GM21825 (cell line): ENCODE results near the gene CDK11A.
"Not testable (repeated sequence)": the region's sequence is repeated elsewhere in the genome, so short reads cannot be mapped to it uniquely, and the experiment has no call there.

Experiments used
- ATAC-seq: cut with Tn5 transposase; IDR thresholded peaks from one replicate; pipeline ENCODE4 v1.9.1; 2021; ENCODE audit warnings: mild to moderate bottlenecking, moderate library complexity; ENCODE audit not compliant: unreplicated experiment

CDK11A gene

GRCh38 chr1:1684031-1684681 is 40.0 kb downstream of the CDK11A start:
- no peak for ATAC-seq

DNA sequence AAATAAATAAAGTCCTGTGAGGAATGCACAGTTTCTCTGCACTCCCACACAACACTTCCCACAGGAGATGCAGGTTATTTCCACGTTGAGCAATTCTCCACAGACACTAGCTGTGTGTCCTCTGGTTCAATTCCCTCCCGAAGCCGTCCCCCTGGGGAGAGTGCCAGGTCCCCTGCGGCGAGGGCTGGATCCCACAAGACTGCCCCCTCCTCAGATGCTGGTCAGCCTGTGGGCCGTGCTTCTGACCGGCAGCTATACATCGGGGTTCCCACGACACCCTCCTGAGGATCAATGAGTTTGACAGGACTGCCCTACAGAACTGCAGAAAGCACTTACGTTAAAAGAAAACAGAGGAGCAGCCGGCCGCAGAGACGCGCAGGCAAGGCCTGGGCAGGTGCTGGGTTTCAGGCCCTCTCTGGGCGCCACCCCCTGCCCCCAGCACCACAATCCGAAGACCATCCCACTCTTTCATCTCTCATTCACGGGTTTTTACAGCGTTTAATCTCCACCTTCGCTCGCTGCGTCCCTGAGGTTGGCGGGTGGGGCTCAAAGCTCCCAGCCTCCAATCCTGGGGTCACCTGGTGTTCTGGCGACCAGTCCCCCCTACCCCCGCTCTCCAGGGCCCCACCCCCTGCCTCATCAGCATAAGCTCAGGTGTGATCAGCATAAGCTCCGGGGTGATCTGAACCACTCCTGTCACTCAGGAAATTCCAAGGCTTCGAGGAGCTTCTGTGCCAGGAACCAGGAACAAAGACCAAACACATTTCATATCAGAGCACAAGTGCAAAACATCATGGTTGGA is 40.9 kb downstream of the CDK11A start:
- ATAC-seq, result no peak

GRCh38 chr1:1680912-1681273 is 43.3 kb downstream of the CDK11A start:
- no peak for ATAC-seq

DNA sequence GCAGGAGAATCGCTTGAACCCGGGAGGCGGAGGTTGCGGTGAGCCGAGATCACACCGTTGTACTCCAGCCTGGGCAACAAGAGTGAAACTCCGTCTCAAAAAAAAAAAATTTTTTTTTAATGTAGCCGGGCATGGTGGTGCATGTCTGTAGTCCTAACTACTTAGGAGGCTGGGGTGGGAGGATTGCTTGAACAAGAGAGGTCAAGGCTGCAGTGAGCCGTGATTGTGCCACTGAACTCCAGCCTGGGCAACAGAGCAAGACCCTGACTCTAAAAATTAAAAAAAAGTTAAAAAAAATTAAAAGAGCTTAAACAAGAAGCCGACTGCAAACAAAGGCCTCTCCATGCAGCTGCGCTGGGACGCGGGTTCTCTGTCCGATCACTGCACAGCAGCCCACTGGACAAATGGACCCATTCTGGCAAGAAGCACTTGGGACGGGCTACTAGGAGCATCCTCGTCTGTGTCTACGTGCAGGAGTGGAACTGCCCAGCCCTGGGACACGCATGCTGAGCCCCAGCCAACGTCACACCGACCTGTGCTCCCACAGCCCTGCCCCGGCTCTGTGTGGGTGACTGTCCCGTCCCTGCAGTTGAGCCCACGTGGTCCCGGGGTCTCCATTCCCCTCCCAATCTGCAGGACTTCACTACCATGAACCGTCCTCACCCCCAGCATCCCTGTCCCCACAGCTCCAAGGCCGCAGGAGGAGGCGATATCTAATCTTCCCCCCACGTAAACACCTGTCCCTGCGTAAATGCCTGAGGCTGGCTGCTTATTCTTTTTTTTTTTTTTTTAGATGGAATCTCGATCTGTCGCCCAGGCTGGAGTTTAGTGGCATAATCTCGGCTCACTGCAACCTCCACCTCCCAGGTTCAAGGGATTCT is 43.9 kb downstream of the CDK11A start:
- ATAC-seq, result no peak

DNA sequence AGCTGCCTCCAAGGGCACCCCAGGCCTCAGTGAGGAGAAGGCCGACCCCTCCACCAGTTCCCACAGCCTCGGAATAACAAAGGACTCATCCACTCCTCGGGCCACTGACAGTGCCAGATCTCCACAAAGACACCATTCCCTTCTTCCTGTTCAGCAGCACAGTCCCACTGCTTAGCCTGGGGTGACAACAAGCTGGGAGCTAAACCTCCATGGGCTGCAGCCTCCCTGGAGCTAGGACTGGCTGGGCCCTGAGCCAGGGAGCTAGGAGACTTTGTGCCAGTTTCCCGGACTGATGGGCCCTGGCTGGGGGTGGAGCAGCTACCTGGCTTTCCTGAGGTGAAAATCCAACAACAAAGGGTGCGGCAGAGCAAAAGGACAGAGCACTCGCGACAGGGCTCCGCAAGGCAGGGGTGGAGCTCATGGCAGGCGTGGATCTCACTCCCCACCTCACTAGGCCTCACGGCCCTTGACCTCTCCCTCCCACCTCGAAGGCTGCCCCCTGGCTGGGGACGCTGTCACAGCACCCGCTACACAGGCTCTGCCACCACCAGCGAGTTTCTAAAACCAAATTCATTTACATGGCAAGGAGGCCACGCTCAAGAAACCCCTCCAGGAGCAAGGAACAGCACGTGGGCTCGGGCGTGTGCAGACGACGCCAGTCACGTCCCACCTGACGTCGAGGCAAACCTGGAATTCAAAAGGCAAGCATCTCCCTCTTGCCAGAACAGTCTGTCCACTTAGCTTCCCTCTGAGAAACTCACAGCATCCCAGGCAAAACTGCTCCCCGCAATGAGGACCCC is 45.4 kb downstream of the CDK11A start:
- no peak for ATAC-seq

GRCh38 chr1:1677718-1678580 is 46.2 kb downstream of the CDK11A start:
- ATAC-seq, result peak; percentile 69

DNA sequence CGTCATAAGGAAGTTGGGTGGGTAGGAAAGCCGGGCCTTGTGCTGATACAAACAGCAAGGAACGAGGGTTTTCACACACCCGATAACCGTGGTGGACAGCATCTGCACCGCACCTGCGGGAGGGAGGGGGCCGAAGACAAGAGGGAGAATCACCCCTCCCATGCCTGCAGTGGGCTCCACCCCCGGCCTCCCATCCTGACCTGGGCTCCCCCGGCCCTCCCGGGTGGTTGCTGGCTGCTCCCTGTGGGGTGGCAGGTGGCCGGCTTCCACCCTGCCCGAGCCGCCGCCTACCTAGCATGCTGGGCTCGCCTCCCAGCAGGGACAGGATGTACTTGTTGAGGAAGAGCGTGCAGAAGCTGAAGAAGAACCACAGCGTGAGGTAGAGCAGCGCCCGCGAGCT is 48.1 kb downstream of the CDK11A start:
- ATAC-seq, result not testable (repeated sequence)

- not testable (repeated sequence) for ATAC-seq
Observed at GRCh38 chr1:1675218-1675617, 48.9 kb downstream of the CDK11A start.

GRCh38 chr1:1674806-1675205 is 49.4 kb downstream of the CDK11A start:
- ATAC-seq, result not testable (repeated sequence)

DNA sequence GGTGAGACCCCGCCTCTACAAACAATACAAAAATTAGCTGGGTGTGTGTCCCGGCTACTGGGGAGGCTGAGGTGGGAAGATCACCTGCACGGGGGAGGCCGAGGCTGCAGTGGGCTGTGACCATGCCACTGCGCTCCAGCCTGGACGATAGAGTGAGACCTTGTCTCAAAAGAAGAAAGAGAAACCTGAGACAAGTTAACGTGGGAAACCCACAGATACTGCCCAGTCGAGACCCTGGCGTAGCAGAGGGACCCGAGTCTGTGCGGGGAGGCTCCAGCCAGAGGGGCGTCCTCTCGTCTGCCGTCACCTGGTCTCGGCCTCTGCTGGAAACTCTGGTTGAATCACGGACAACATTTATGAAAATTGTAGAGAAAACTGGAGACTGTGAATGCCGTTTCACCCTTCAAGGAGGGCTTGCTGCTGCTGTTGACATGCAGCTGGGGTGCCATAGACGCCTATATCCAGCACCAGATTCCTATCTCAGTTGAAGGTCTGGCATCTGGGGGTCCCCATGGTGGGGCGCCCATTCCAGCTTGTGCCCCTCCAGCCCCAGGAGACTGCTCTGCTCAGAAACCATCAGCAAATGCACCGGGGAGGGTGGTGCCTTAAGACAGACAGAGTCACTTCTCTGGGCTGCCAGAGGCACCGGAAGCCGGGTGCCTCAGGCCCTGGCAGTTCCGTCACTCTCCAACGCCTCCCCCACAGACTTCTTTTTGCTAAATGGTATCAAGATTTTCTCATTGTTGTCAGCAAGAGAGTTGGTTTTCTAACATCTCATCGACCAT is 51.8 kb downstream of the CDK11A start:
- no peak for ATAC-seq

DNA sequence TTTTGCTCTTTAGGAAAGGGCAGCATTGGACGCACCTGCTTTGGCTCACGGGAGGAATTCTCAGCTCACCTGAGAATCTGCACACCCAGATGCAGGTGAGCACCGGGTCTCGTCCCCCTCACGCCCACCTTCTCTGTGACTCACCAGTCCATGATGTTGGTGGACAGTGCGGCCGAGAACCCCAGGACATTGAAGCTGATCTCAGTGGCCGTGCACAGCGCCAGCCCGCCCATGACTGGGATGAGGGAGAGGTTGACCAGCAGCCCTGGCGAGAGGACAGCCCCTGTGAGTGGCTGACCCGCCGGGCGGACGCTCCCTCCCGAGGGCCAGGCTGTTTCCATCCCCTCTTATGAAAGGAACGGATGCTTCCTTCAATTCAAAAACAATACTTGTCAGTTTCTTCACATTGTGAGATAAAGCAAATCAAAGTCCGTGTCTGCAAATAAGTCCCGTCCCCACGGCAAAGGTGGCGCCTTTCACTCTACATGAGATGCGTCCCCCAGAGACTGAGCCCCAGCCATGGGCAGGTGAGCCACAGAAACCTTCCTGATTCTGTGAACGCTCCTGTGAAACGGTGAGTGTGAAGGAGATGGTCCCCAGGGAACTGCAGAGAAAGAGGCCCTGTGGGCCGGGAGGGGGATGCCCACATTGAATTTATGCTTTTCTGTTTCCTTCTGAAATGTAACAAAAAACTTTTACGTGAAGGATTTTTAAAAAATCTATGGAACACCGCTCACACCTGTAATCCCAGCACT is 52.6 kb downstream of the CDK11A start:
- ATAC-seq, result no peak

GRCh38 chr1:1670866-1671265 is 53.3 kb downstream of the CDK11A start:
- no peak for ATAC-seq

GRCh38 chr1:1669468-1670440 is 54.4 kb downstream of the CDK11A start:
- no peak for ATAC-seq

DNA sequence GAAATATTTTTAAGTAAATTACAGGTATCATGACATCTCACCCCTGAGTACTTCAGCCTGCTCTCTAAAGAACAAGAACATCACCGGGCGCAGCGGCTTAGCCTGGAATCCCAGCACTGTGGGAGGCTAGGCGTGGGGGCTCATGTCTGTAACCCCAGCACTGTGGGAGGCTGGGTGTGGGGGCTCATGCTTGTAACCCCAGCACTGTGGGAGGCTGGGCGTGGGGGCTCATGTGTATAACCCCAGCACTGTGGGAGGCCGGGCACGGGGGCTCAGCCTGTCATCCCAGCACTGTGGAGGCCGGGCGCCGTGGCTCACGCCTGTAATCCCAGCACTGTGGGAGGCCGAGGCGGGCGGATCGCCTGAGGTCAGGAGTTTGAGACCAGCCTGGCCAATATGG is 57.6 kb downstream of the CDK11A start:
- no peak for ATAC-seq

GRCh38 chr1:1665815-1666251 is 58.3 kb downstream of the CDK11A start:
- no peak for ATAC-seq

DNA sequence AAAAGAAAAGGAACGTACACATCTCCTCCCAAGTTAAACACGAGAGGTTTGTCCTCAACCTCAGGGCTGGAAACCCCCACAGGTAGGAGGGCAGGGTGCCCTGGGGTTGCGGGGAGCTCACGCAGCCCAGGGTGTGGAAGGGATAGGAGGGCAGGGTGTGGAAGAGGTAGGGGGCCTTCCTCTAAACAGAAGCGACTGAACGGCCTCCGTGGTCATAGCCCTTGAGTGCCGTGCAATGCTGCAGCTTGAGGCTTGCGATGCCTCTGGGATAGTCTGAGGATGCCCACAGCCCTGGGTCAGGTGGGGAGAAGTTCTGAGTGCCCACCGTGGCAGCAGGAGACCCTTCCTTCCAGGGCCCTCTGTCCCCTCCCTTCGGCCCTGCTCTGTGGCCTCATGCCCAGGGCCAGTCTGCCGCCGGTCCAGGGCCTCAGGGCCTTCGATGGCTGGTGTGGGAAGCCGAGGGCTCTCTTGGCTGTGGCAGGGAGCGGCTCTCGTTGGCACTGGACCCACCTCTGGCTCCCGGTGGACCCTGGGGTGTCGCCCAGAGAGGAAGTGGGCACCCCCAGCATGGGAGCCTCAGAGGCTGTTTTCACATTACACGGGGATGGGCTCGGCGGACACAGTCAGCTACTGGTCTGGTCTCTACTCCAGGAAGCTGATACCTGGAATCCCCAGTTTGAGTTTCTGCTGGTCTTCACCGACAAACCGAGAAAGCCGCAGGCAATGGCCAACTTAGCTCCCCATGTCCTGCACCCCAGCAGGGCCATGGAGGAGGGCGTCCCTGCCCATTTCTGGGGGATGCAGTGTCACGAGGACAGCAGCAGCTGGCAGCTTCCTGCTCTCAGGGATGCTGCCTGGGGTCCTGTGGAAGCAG is 59.0 kb downstream of the CDK11A start:
- ATAC-seq, result no peak
